ENCODE results near the gene IRS2.

Gene IRS2

GRCh38 chr13:109712124-109712722 lies 74.2 kb downstream of the IRS2 start:
- TF ChIP-seq REST (IDR thresholded peaks at IDR 0.05; ENCODE audit: insufficient read depth in 1 of 2, low read depth in 2 of 2, low read length in 2 of 2): no peak
- no peak for TF ChIP-seq POLR2AphosphoS5 (IDR thresholded peaks at IDR 0.05; ENCODE audit: low read depth, low read length)
- no peak for TF ChIP-seq FOXP2 (optimal IDR thresholded peaks at IDR 0.05; ENCODE audit: borderline replicate concordance, extremely low read depth, extremely low read length, insufficient read depth)
- no peak for TF ChIP-seq TAF1 (IDR thresholded peaks at IDR 0.05; ENCODE audit: borderline replicate concordance, insufficient read depth, low read length)
- no peak for TF ChIP-seq SIN3A (IDR thresholded peaks at IDR 0.05; ENCODE audit: borderline replicate concordance, insufficient read depth, low read length)

GRCh38 chr13:109707742-109708617 lies 78.4 kb downstream of the IRS2 start:
- TF ChIP-seq FOXP2 (optimal IDR thresholded peaks at IDR 0.05; ENCODE audit: borderline replicate concordance, extremely low read depth, extremely low read length, insufficient read depth): no peak
- TF ChIP-seq SIN3A (IDR thresholded peaks at IDR 0.05; ENCODE audit: borderline replicate concordance, insufficient read depth, low read length): no peak
- TF ChIP-seq REST (IDR thresholded peaks at IDR 0.05; ENCODE audit: insufficient read depth in 1 of 2, low read depth in 2 of 2, low read length in 2 of 2): no peak

GRCh38 chr13:109707044-109707741 lies 79.2 kb downstream of the IRS2 start:
- TF ChIP-seq POLR2AphosphoS5 (IDR thresholded peaks at IDR 0.05; ENCODE audit: low read depth, low read length) (no peak), FOXP2 (optimal IDR thresholded peaks at IDR 0.05; ENCODE audit: borderline replicate concordance, extremely low read depth, extremely low read length, insufficient read depth) (peak; percentile 46), SIN3A (IDR thresholded peaks at IDR 0.05; ENCODE audit: borderline replicate concordance, insufficient read depth, low read length) (no peak)

GRCh38 chr13:109706015-109706715 lies 80.2 kb downstream of the IRS2 start:
- no peak for TF ChIP-seq SIN3A (IDR thresholded peaks at IDR 0.05; ENCODE audit: borderline replicate concordance, insufficient read depth, low read length)
- TF ChIP-seq POLR2AphosphoS5 (IDR thresholded peaks at IDR 0.05; ENCODE audit: low read depth, low read length): no peak
- TF ChIP-seq FOXP2 (optimal IDR thresholded peaks at IDR 0.05; ENCODE audit: borderline replicate concordance, extremely low read depth, extremely low read length, insufficient read depth): no peak
- no peak for TF ChIP-seq TAF1 (IDR thresholded peaks at IDR 0.05; ENCODE audit: borderline replicate concordance, insufficient read depth, low read length)
- no peak for TF ChIP-seq REST (IDR thresholded peaks at IDR 0.05; ENCODE audit: insufficient read depth in 1 of 2, low read depth in 2 of 2, low read length in 2 of 2)
